HG02610 (cell line): ENCODE results near the gene FREY1.

Experiments
- ATAC-seq: cut with Tn5 transposase; IDR thresholded peaks from one replicate; pipeline ENCODE4 v1.9.1; 2021; ENCODE audit warnings: mild to moderate bottlenecking, moderate library complexity; ENCODE audit not compliant: unreplicated experiment

The FREY1 gene

GRCh38 chr11:45897556-45897955 is 9.5 kb downstream of the FREY1 start:
- ATAC-seq: no peak

DNA sequence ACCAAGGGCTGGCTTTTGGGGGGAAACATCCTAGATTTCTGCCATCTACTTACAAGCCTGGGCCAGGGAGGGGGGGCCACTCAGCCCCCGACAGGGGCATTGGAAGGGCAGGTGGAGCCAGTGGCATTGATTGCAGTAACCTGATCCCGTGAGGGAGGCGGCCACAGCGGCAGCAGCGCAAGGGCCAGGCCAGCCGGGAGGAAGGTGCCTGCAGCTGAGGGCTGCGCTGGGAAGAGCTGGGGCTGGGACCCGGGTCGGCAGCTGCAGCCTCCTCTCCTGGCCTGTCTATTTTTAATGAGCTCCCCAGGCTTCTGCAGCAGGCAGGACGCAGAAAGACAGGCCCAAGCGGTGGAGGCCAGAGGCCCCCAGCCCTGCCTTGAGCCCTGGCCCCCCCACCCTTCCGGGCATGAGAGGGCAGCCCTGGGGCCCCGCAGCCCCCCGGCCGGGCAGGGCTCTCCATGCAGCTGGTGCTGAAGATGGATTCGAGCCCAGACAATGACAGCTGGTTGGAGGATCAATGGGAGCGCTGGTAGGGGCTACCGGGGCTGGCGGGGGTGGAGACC is 10.6 kb downstream of the FREY1 start:
- no peak for ATAC-seq

DNA sequence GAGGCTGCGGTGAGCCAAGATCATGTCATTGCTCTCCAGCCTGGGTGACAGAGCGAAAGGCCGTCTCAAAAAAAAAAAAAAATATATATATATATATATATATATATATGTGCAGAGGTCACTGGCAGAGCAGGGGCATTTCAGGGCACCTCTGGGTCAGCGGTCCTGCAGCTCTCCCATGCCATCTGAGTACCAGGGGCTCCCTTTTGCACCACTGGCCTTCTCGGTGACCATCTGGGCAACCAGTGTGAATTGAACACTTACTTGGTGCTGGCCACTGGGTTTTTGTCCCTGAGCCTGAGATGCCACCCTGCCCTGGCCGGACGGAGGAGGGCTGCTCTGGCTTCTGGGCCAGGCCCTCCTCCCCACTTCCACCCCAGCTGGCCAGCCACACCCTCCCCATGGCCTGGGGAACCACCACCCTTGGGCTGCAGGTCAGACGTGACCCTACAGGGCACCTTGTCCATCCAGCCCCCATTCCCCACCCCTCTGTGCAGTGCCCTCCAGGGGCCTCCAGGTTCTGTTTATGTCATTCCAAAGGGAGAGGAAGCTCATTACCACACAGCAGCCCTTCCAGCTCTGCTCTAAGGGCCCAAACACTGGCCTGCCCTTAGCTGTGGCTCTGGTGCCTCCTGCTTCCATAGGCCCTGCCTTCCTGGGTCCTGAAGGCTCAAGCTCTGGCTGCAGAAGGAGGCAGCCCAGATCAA is 11.4 kb downstream of the FREY1 start:
- ATAC-seq: no peak

GRCh38 chr11:45894555-45895247 is 12.4 kb downstream of the FREY1 start:
- ATAC-seq: no peak

- no peak for ATAC-seq
These were observed 14.2 kb downstream of the FREY1 start for GRCh38 chr11:45892856-45893255.

DNA sequence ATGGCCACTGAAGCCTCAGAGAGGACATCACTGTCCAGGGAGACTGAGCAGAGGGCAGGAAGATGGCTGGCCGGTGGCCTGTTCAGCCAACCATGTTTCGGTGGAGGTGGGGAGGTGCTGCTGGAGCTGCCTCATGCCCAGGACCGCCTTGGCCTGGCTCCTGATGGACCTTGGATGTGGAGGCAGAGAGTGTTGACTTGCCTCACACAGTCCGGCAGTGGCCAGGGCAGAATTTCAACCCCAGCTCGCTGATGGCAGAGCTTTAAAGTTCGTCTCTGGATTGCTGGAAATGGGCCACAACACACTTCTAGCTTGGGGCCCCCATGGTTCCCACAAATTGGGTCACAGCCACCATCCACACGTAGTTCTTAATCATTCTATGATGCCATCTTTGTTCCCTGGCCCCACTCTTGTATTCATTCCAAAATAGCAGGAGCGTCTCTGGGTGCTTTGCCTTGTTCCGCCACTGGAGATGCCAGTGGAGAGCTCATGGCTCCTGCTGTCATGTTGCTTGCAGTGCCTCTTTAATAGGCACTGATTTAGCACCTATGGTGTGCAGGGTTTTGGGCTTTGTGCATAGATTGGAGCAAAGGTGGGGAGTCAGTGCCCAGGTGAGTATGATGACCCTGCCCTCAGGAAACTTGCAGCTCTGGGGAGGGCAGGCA is 16.1 kb downstream of the FREY1 start:
- no peak for ATAC-seq

DNA sequence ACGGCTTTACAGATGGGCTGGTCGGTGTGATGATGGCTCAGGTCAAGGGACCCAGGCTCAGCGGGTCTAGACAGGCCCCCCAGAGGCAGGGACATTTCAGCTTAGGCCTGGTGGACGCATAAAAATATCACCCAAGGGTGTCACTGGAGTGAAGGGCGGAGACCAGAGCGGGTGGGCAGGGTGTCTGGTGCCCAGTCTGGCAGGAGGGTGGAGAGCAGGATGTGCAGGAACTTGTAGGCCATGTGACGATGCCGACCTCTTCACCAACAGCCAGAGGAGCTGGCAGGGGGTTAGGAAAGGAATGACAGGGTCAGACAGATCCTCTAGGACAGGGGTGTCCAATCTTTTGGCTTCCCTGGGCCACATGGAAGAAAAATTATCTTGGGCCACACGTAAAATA is 17.1 kb downstream of the FREY1 start:
- ATAC-seq: no peak

GRCh38 chr11:45889555-45889954 is 17.5 kb downstream of the FREY1 start:
- no peak for ATAC-seq

DNA sequence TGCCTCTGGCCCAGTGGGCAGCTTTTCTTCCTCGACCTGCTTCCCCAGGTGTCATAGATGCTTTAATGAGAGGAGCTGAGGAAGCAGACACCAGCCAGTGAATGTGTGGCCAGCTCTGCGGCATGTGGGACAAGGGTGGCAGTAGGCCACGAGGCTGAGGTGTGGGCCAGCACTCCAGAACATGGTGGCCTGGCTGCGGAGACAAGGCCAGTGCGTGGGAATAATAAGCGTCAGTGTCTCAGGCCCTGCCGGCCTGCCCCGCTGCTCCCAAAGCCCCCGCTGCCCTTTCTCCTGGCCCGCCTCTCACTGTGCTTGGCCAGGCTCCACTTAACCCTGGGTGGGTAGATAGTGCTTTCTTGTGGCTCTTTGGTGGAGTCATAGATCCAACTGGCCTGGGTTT is 19.5 kb downstream of the FREY1 start:
- ATAC-seq: no peak

GRCh38 chr11:45886816-45887520 is 20.1 kb downstream of the FREY1 start:
- no peak for ATAC-seq

DNA sequence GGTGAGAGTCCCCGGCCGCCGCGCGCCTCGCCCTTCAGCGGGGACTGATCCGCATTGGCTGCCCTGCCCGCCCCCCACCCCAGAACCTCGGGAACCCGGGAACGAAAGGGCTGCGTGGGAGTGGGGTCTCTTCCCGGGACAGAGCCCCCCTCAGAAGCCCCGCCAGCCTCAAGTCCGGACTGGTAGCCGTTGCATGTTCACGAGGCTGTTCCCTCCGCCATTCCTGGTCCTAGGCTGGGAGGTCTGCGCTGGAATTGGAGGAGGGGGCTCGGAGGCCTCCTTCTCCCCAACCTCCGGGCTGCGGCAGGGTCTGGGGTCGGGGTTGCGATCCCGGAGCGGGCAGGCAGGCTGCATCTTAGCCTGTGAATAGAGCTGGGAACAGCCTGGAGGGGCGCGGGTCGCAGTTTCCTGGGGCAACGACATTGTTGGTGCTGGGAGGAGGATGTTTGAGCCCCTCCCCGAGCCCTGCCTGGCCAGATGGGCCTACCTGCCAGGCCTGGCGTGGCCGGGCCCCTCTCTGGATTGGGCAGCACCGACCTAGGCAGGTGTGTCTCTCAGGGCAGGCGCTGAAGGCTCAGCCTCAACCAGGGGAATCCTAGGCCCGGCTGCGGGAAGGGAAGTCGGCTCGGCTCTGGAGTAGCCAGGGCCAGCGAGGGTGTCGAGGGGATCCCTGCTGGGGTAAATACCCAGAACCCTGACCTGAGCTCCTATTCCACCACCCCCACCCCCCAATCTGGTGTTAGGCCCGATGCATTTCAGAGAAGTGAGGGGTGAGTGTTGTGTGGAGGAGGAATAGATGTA is 20.9 kb downstream of the FREY1 start:
- no peak for ATAC-seq

- ATAC-seq: peak; percentile 61
These were observed 21.7 kb downstream of the FREY1 start, which contains the start of gene MAPK8IP1 for GRCh38 chr11:45885274-45885920. MAPK8IP1 (plus strand) TSS chr11:45885651; CDS start chr11:45885821, 170 bp downstream.

DNA sequence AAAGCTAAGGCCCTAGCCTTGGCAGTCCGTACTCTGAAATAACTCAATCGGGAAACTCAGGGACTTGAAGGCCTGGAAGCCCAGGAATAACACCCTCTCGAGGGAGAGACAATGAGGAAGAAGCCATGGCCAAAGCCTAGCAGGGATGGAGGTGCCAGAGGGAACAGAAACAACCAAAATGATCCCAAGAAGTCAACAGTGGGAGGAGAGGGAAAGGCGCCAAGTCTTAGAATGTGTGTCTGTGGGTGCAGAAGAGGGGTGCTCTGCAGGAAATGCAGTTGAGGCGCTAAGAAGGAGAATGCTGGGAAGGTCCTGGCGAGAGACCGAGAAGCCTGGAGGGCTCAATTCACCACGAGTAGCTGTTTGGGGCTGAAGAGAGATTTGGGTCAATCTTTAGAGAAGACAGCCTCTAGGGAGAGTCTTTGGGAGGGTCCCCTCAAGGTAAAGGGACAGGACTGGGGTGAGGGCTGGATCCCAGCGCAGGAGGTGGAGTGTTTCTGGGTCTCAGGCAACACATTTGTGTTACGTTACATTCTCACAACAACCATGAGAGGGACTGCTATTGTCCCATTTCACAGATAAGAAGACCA is 22.4 kb downstream of the FREY1 start:
- no peak for ATAC-seq

DNA sequence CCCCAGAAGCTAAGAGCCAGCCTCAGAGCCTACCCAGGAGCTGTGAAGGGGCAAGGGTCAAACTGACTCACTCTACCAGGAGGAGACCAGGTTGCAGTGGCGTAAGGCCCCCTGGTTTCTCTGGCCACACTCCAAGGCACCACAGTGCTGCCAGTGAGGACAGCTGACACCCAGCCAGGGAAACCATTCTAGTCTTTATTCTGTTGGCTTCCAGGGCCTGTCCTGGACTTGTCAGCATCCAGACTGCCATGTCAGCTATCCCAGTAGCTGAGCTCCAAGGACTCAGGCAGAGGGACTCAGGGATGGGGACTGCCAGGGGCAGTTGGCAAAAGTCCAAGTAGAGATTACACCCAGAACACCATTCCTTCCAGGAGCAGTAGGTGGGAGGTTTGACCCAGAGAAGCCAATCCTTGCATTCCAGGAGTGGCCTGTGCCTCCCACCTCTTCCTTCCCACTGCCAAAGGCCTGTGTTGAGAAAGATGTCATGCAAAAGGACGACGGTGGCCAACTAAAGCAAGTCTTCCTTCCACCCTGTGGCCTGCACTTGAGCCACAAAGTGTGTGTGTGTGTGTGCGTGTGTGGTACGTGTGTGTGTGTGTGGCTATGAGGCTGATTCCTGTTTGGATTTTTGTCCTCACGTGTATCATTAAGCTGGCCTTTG is 25.2 kb downstream of the FREY1 start:
- no peak for ATAC-seq

- no peak for ATAC-seq
These were observed 26.1 kb downstream of the FREY1 start for GRCh38 chr11:45880772-45881570.

DNA sequence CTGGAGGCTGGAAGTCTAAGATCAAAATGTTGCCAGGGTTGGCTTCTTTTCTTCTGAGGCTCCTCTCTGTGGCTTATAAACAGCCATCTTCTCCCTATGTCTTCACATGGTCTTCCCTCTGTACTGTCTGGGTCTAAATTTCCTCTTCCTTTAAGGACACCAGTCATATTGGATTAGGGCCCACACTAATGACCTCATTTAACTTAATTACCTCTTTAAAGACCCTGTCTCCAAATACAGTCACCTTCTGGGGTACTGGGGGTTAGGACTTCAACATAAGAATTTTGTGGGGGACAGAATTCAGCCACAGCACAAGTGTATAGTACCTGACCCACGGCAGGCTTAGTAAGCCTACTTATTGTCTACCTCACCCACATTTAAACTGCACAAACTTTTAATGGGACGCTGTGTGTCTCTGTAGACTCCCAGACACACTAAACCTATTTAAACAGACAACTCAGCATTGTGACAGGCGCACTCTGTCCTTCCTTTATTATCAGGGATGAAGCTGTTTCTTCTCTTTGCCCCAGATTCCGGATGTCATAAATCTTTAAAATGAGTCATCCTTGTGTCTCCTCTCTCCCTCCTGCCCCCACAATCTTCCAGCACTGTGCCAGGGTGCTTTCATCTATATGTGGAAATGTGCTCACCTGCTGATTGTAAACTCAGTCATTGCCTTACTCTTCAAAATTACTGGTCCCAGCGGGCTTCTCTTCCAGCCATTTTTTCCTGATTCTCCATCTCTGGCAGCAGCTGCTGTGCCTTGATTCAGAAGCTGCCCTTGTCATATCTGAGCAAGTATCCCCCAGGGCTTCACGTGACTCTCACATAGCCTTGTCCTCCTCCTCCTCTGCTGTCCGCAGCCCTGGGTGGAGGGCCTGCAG is 27.0 kb downstream of the FREY1 start:
- ATAC-seq: no peak

DNA sequence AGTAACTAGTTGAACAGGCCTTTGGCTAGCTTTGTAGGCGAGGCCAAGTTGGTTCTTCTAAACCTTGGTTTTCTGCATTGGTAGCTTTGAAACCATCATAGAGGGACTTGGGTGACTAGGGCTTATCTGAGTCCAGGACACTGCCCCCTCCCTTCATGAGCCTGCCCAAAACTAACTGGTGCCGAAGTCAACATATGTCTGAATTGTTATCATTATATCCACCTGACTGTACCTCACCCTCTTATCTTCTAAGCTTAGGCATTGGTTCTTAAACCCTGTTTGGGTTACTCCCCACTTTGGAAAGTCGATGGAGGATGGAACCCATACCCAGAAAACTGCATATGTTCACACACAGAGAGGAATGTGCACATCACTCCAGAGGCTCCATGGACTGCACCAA is 29.2 kb downstream of the FREY1 start:
- ATAC-seq: no peak
